ENCODE data around the gene SPOUT1. TPM values are rescaled to one million over a fixed set of nuclear protein-coding genes. Genes with fewer than 3 reads are reported as not detected.
"Not testable (repeated sequence)": the region's sequence is repeated elsewhere in the genome, so short reads cannot be mapped to it uniquely, and the experiment has no call there.

SPOUT1 gene
- total RNA-seq, 2 experiments from 2014 or later = 109 to 111 TPM

GRCh38 chr9:128807827-128808226 lies 21.8 kb downstream of the SPOUT1 start:
- H3K27ac Mint-ChIP-seq = no peak overlapping the region
- H3K36me3 Mint-ChIP-seq = peaks cover 3% of the 10 kb centered on the region
- no peaks in the 10 kb centered on the region for H3K9me3 Mint-ChIP-seq
- no peaks in the 10 kb centered on the region for H3K4me1 Mint-ChIP-seq
- DNase-seq = no peak
- no peaks in the 10 kb centered on the region for H3K27me3 Mint-ChIP-seq
- no peak overlapping the region for H3K4me3 Mint-ChIP-seq

- H3K27ac Mint-ChIP-seq = no peak overlapping the region
- H3K9me3 Mint-ChIP-seq = no peaks in the 10 kb centered on the region
- H3K4me1 Mint-ChIP-seq = no peaks in the 10 kb centered on the region
- H3K27me3 Mint-ChIP-seq = no peaks in the 10 kb centered on the region
- H3K4me3 Mint-ChIP-seq = no peak overlapping the region
- no peak for DNase-seq
- H3K36me3 Mint-ChIP-seq = peaks cover 3% of the 10 kb centered on the region
Measured at GRCh38 chr9:128805661-128806060, 23.9 kb downstream of the SPOUT1 start.

- Mint-ChIP-seq H3K4me1 (no peaks in the 10 kb centered on the region), H3K27ac (no peak overlapping the region), H3K36me3 (peaks cover under 1% of the 10 kb centered on the region), H3K4me3 (no peak overlapping the region), H3K27me3 (no peaks in the 10 kb centered on the region), H3K9me3 (no peaks in the 10 kb centered on the region)
- DNase-seq = no peak
Measured at GRCh38 chr9:128802482-128802881, 27.1 kb downstream of the SPOUT1 start.

- H3K27ac Mint-ChIP-seq = no peak overlapping the region
- H3K4me3 Mint-ChIP-seq = no peak overlapping the region
Measured at GRCh38 chr9:128800061-128800460, 29.5 kb downstream of the SPOUT1 start.

GRCh38 chr9:128798896-128799295 lies 30.7 kb downstream of the SPOUT1 start:
- Mint-ChIP-seq H3K27ac (no peak overlapping the region), H3K36me3 (peaks cover 4% of the 10 kb centered on the region), H3K4me1 (no peaks in the 10 kb centered on the region), H3K4me3 (no peak overlapping the region), H3K9me3 (no peaks in the 10 kb centered on the region), H3K27me3 (no peaks in the 10 kb centered on the region)
- no peak for DNase-seq

More at GRCh38 chr9:128800061-128800460, 29.5 kb downstream of the SPOUT1 start:
- H3K27me3 Mint-ChIP-seq = no peaks in the 10 kb centered on the region
- H3K4me1 Mint-ChIP-seq = no peaks in the 10 kb centered on the region
- H3K9me3 Mint-ChIP-seq = no peaks in the 10 kb centered on the region
- DNase-seq = no peak
- H3K36me3 Mint-ChIP-seq = peaks cover 4% of the 10 kb centered on the region

GRCh38 chr9:128794961-128795360 lies 34.6 kb downstream of the SPOUT1 start:
- H3K4me1 Mint-ChIP-seq, H3K36me3 Mint-ChIP-seq, H3K4me3 Mint-ChIP-seq, DNase-seq, H3K27me3 Mint-ChIP-seq, H3K9me3 Mint-ChIP-seq, H3K27ac Mint-ChIP-seq: not testable (repeated sequence)

- Mint-ChIP-seq H3K27ac (no peak overlapping the region), H3K4me3 (no peak overlapping the region), H3K36me3 (peaks cover 7% of the 10 kb centered on the region), H3K9me3 (no peaks in the 10 kb centered on the region), H3K27me3 (no peaks in the 10 kb centered on the region), H3K4me1 (peaks cover 10% of the 10 kb centered on the region)
- DNase-seq = no peak
Measured at GRCh38 chr9:128792978-128793686, 36.5 kb downstream of the SPOUT1 start.

GRCh38 chr9:128792134-128792533 lies 37.5 kb downstream of the SPOUT1 start:
- Mint-ChIP-seq H3K27ac (no peak overlapping the region), H3K4me3 (no peak overlapping the region), H3K27me3 (no peaks in the 10 kb centered on the region), H3K36me3 (peaks cover 3% of the 10 kb centered on the region), H3K9me3 (no peaks in the 10 kb centered on the region), H3K4me1 (peaks cover 16% of the 10 kb centered on the region)
- DNase-seq = no peak

- peaks cover 2% of the 10 kb centered on the region for H3K36me3 Mint-ChIP-seq
- H3K9me3 Mint-ChIP-seq = no peaks in the 10 kb centered on the region
- DNase-seq = no peak
- no peak overlapping the region for H3K4me3 Mint-ChIP-seq
- no peak overlapping the region for H3K27ac Mint-ChIP-seq
- peaks cover 18% of the 10 kb centered on the region for H3K4me1 Mint-ChIP-seq
- H3K27me3 Mint-ChIP-seq = no peaks in the 10 kb centered on the region
Measured at GRCh38 chr9:128790536-128790935, 39.1 kb downstream of the SPOUT1 start.

- Mint-ChIP-seq H3K9me3 (no peaks in the 10 kb centered on the region), H3K4me3 (peak overlapping the region; percentile 99), H3K27ac (peak overlapping the region; percentile 48), H3K4me1 (peaks cover 23% of the 10 kb centered on the region), H3K27me3 (no peaks in the 10 kb centered on the region), H3K36me3 (peaks cover 2% of the 10 kb centered on the region)
- DNase-seq = no peak
Measured at GRCh38 chr9:128788445-128788844, 41.1 kb downstream of the SPOUT1 start.

GRCh38 chr9:128787659-128788058 lies 41.9 kb downstream of the SPOUT1 start:
- Mint-ChIP-seq H3K27me3 (no peaks in the 10 kb centered on the region), H3K4me1 (peaks cover 26% of the 10 kb centered on the region), H3K4me3 (peak overlapping the region; percentile 99), H3K36me3 (peaks cover 2% of the 10 kb centered on the region), H3K27ac (peak overlapping the region; percentile 92), H3K9me3 (no peaks in the 10 kb centered on the region)
- DNase-seq = no peak

GRCh38 chr9:128786681-128787601 lies 42.7 kb downstream of the SPOUT1 start, which contains the start of gene TBC1D13:
Gene TBC1D13 (plus strand): TSS chr9:128787253. CDS start chr9:128787354, 101 bp downstream.
- DNase-seq = peak; percentile 92
- peaks cover 26% of the 10 kb centered on the region for H3K4me1 Mint-ChIP-seq
- peak within 1 kb of the TSS; percentile 99 for H3K4me3 Mint-ChIP-seq
- peaks cover 2% of the 10 kb centered on the region for H3K36me3 Mint-ChIP-seq
- no peaks in the 10 kb centered on the region for H3K9me3 Mint-ChIP-seq
- H3K27ac Mint-ChIP-seq = peak within 1 kb of the TSS; percentile 92
- H3K27me3 Mint-ChIP-seq = no peaks in the 10 kb centered on the region

- peaks cover 26% of the 10 kb centered on the region for H3K4me1 Mint-ChIP-seq
- no peaks in the 10 kb centered on the region for H3K27me3 Mint-ChIP-seq
- H3K9me3 Mint-ChIP-seq = no peaks in the 10 kb centered on the region
- no peak for DNase-seq
- H3K4me3 Mint-ChIP-seq = no peak overlapping the region
- H3K36me3 Mint-ChIP-seq = peaks cover 2% of the 10 kb centered on the region
- H3K27ac Mint-ChIP-seq = no peak overlapping the region
Measured at GRCh38 chr9:128785427-128785826, 44.2 kb downstream of the SPOUT1 start.

GRCh38 chr9:128782669-128783068 lies 46.9 kb downstream of the SPOUT1 start:
- Mint-ChIP-seq H3K4me3 (no peak overlapping the region), H3K9me3 (no peaks in the 10 kb centered on the region), H3K27ac (no peak overlapping the region), H3K27me3 (no peaks in the 10 kb centered on the region), H3K36me3 (no peaks in the 10 kb centered on the region), H3K4me1 (peaks cover 11% of the 10 kb centered on the region)
- DNase-seq = no peak
